Stimulated activated naive CD8-positive, alpha-beta T cell treated with anti-CD3 and anti-CD28 coated beads, Interleukin-15, amount 100 ng/mL, for 72 hours (primary cell): ENCODE data around the gene PNMA6F.

Experiments
- ATAC-seq: fragments of 150-1000 bp; cut with Tn5 transposase; 2 replicates; pipeline ENCODE4 v1.10.0; 2021; ENCODE audit warnings: mild to moderate bottlenecking, moderate library complexity
- DNase-seq, 2 donors: peaks; one replicate each; pipeline ENCODE4 v3.0.0; 2021 to 2022
- H3K27ac Mint-ChIP-seq, 2 donors: one replicate each; pipeline ENCODE4 v1.8.0; 2022; ENCODE audit warnings: mild to moderate bottlenecking in 2 of 2, mixed read lengths in 2 of 2, moderate library complexity in 2 of 2
- H3K27me3 Mint-ChIP-seq: one replicate; pipeline ENCODE4 v1.8.0; 2022; ENCODE audit warnings: mixed read lengths
- H3K4me1 Mint-ChIP-seq: one replicate; pipeline ENCODE4 v1.8.0; 2022; ENCODE audit warnings: mild to moderate bottlenecking, mixed read lengths
- H3K4me3 Mint-ChIP-seq, 2 donors: one replicate each; pipeline ENCODE4 v1.8.0; 2022; ENCODE audit warnings: mild to moderate bottlenecking in 2 of 2, mixed read lengths in 2 of 2, moderate library complexity in 1 of 2
- H3K9me3 Mint-ChIP-seq, 2 donors: one replicate each; pipeline ENCODE4 v1.8.0; 2022; ENCODE audit warnings: mixed read lengths in 2 of 2

The PNMA6F gene

DNA sequence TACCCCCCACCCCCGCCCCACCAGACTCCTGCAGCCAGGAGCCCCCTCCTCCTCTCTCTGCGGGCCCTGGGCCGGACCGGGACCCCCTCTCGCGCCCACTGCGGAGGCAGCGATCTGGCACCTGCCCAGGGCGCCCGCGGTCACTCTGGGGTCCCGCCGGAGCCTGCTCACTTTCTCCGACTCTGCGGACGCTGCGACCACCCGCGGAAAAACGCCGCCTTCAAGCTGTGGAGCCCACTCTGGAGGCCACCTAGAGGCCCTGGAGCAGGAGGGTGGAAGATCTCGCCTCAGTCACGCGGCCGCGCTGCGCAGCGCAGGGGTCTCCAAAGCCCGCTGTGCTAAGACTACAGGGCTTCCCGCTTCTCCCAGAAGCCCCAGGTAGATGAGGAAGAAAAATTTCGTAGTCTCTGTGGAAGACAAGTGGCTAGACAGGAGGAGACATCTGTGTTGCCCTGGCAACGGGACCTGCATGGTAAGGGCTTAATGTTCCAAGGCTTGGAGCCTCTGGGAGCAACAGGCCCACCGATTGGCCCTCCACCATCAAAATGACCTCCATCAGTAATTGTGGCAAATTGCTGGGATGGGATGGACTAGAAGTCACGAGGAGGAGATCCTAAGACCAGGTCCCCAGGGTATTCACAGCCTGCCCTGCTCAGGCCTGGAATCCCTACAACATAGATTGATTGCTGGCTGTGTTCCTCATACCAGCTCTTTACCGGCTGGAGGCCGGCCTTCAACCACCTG is at the start of gene PNMA6F:
TSS of gene PNMA6F (minus strand) at position 387 of the 744 bp plus-strand sequence. CDS start 1,093 bp downstream, outside the sequence.
- DNase-seq (no peak), ATAC-seq (no peak)
- H3K27ac Mint-ChIP-seq, result no peak within 1 kb of the TSS
- no peaks in the 10 kb centered on the region for H3K27me3 Mint-ChIP-seq
- no peak within 1 kb of the TSS for H3K4me3 Mint-ChIP-seq
- peaks cover 6% of the 10 kb centered on the region for H3K4me1 Mint-ChIP-seq
- H3K9me3 Mint-ChIP-seq, result no peaks in the 10 kb centered on the region

DNA sequence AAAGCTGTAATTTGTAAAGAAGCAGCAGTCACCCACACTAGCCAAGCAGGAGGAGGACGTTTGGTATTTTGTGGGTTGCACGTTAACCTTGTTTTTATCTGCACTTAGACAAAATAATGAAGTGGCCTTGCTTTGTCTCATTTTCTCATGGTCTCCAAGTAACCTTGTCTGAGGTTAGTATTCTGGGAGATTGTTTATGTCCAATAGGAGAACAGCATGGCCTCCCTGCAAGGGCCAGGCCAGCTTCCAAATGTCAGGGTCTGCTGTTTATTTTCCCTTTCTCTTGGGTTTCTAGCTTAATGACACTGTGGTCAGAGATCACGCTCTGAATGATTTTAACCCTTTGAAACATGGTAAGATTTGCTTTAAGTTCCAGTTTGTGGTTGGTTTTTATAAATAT is 49.7 kb upstream of the PNMA6F start:
- no peak overlapping the region for H3K27ac Mint-ChIP-seq
- peaks cover 6% of the 10 kb centered on the region for H3K4me1 Mint-ChIP-seq
- no peak overlapping the region for H3K4me3 Mint-ChIP-seq
- no peaks in the 10 kb centered on the region for H3K9me3 Mint-ChIP-seq
- DNase-seq, result no peak
- H3K27me3 Mint-ChIP-seq, result no peaks in the 10 kb centered on the region
- no peak for ATAC-seq

DNA sequence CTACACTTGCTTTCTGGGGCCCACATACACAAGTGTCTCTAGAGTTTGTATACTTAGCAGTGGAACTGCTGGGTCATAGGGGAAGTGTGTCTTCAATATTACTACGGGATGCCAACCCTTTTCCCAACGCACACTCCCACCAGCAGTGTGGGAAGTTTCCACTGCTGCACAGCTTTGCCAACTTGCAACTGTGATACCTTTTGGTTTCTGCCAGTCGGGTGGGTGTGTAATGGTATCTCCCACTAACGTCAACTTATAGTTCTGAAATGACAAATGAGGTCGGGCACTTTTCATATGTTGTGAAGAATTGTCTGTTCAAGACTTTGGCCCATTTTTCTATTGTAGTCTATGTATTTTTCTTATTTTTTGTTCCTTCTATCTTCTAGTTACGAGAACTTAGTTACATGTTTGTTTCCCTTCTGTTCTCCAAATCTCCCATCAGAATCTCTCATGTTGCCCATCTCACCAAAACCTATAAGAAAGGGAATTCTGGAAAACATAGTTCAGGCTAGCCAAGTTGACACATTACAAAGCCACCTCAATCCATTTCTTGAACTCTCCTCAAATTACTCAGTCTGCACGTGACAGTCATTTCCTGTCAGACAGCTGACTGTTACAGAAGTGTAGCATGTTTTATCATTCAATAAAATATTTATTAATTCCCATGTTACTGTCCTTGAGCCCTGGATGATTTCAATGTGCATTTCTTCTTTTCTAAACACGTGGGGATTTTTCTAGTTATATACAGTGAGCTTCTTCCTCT is 48.9 kb upstream of the PNMA6F start:
- no peak overlapping the region for H3K4me3 Mint-ChIP-seq
- no peaks in the 10 kb centered on the region for H3K9me3 Mint-ChIP-seq
- H3K4me1 Mint-ChIP-seq, result peaks cover 6% of the 10 kb centered on the region
- DNase-seq (no peak), ATAC-seq (no peak)
- H3K27ac Mint-ChIP-seq, result peak overlapping the region in 1 of 2 donors; percentile 59
- H3K27me3 Mint-ChIP-seq, result no peaks in the 10 kb centered on the region

DNA sequence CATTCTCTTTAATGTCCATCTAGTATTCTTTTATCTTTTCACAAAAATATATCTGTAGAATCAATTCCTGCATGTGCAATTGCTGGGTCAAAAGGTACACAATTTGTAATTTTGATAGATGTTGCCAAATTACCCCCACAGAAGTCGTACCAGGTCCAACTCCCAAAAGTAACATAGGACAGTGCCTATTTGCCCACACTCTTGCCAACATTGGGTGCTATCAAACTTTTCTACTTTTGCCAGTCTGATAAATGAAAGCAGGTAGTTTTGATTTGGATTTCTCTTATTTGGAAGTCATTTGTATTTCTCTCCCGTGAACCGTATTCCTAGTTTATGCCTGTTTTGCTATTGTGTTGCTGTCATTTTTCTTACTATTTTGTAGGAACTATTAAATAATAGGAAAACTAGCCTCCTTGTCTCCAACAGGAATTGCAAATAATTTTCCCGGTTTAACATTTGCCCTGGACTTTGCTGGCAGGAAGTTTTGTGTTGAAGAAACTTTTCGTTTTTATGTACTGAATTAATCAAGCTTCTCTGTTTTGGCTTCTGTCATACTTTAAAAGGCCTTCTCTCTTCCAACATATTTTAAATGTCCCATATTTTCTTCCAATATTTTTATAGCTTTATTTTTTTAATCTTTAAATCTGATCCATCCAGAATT is 45.4 kb upstream of the PNMA6F start:
- no peak for ATAC-seq
- DNase-seq, result no peak
- Mint-ChIP-seq H3K27ac (no peak overlapping the region), H3K4me3 (no peak overlapping the region), H3K4me1 (peaks cover 6% of the 10 kb centered on the region), H3K9me3 (no peaks in the 10 kb centered on the region), H3K27me3 (no peaks in the 10 kb centered on the region)

DNA sequence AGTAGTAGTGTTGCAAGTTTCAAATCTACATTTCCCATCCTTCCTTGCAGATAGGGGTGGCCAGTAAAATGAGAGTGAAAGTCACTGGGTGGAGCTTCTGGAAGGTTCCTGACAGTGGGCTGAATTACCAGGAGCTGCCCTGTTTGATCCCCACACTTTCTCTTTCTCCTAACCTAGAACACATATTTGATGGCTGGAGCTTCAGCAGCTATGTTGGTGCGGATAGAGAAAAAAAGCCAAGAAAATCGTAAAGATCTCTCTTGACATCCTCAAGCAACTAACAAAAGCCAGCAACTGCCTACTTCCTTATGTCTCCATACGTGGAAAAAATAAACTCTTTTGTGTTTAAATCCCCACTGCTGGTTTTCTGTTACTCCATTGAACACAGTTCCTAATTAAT is 44.6 kb upstream of the PNMA6F start:
- DNase-seq (no peak), ATAC-seq (no peak)
- no peak overlapping the region for H3K27ac Mint-ChIP-seq
- H3K27me3 Mint-ChIP-seq, result no peaks in the 10 kb centered on the region
- no peaks in the 10 kb centered on the region for H3K9me3 Mint-ChIP-seq
- no peak overlapping the region for H3K4me3 Mint-ChIP-seq
- peaks cover 6% of the 10 kb centered on the region for H3K4me1 Mint-ChIP-seq

DNA sequence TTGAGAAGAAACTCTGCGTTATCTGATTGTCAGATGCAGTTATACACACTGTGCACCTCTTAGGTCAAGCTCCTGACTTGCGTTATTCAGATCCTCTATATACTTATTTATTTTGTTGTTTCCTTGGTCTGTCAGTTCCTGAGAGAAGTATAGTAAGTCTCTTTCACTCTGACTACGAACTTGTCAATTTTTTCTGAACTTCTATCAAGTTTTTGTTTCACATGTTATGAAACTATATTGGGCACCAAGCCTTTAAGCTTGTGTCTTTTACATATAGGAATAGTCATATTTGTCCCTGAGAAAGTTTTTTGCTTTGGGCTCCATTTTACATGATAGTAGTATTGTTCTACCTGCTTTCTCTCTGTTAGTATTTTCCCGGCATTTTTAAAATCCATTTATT is 44.1 kb upstream of the PNMA6F start:
- DNase-seq (no peak), ATAC-seq (no peak)
- H3K27me3 Mint-ChIP-seq, result no peaks in the 10 kb centered on the region
- no peak overlapping the region for H3K27ac Mint-ChIP-seq
- H3K4me1 Mint-ChIP-seq, result peaks cover 4% of the 10 kb centered on the region
- H3K9me3 Mint-ChIP-seq, result no peaks in the 10 kb centered on the region
- no peak overlapping the region for H3K4me3 Mint-ChIP-seq

DNA sequence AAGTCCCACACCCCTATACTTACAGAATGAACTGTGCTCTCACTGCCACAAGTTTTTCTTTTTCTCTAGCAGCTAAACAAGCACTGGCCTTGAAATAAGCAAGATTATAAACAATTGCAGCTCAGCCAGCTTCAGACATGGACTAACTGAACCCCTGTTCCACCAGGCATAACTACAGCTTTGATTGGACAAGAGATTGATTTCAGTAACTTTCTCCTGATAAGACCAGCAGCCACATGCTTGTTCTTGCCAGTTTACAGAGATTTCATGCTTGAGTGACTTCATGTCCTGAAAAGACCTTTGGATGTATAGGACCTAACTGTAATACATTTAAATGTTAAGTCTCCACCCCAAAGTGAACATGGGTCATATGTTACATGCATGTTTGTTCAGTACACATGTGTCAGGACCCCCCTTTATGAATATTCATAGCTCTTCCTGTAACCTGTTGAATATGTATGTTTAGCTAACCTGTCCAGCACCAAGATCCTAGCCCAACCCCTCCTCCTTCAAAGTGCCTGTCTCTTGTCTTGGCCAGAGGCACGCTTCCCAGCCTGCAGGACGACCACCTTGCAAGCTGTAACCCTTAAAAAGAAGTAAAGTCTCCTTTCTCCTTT is 40.3 kb upstream of the PNMA6F start:
- Mint-ChIP-seq H3K4me3 (no peak overlapping the region), H3K9me3 (peaks cover 5% of the 10 kb centered on the region in 2 donors), H3K4me1 (no peaks in the 10 kb centered on the region), H3K27ac (no peak overlapping the region), H3K27me3 (no peaks in the 10 kb centered on the region)
- no peak for ATAC-seq
- DNase-seq, result no peak

DNA sequence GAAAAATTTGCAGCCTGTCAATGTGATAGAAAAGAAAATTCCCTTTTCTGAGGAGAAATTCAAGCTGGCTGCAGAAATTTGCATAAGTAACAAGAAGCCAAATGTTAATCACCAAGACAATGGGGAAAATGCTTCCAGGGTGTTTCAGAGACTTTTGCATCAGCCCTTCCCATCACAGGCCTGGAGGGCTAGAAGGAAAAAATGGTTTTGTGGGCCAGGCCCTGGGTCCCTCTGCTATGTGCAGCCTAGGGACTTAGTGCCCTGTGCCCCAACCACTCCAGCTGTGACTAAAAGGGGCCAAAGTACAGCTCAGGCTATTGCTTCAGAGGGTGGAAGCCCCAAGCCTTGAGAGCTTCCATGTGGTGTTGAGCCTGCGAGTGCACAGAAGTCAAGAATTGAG is 36.3 kb upstream of the PNMA6F start:
- Mint-ChIP-seq H3K9me3 (peaks cover 5% of the 10 kb centered on the region in 2 donors), H3K4me3 (no peak overlapping the region), H3K4me1 (peaks cover 10% of the 10 kb centered on the region), H3K27ac (no peak overlapping the region), H3K27me3 (no peaks in the 10 kb centered on the region)
- DNase-seq, result no peak
- no peak for ATAC-seq

DNA sequence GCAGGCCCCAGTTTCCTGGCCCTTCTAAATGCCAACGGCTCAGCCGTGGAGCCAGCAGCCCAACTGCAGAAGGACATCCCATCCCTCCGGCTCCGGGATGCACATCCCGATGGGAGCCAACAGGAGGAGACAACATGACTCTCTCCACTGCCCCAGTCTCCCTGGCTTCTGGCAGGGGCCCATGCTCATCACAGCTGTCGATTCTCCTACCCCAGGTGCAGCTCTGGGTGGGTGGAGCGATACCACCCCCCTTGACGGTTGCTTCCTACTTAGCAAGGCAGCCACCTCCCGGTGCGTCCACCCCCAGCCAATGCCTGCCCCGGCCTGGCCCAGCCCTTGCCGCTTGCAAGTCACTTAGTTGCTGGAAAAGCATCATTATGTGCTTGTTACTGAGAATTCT is 31.8 kb upstream of the PNMA6F start:
- H3K4me3 Mint-ChIP-seq, result no peak overlapping the region
- H3K9me3 Mint-ChIP-seq, result peaks cover 5% of the 10 kb centered on the region in 2 donors
- H3K4me1 Mint-ChIP-seq, result peaks cover 32% of the 10 kb centered on the region
- DNase-seq, result no peak
- H3K27me3 Mint-ChIP-seq, result no peaks in the 10 kb centered on the region
- H3K27ac Mint-ChIP-seq, result no peak overlapping the region
- no peak for ATAC-seq

DNA sequence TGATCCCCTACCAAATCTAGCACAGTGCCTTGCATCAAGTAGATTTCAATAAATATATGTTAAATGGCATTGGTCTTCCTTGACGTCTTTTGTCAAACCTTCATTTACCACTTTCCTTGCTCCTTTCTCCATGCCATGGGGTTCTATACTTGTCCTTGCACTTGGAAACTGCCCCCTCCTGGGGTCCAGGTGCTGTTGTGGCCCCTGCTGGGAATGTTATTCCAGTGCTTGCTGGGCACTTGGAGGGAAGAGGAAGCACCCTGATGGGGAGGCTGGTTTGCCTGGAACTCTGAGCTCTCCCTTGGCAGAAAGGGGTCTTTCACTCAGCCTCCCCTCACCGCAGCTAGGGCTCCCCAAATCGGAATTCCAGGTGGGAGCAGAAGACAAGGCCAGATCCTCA is 31.3 kb upstream of the PNMA6F start:
- DNase-seq (no peak), ATAC-seq (no peak)
- Mint-ChIP-seq H3K4me1 (peaks cover 32% of the 10 kb centered on the region), H3K27me3 (no peaks in the 10 kb centered on the region), H3K27ac (no peak overlapping the region), H3K4me3 (no peak overlapping the region), H3K9me3 (peaks cover 5% of the 10 kb centered on the region in 2 donors)

DNA sequence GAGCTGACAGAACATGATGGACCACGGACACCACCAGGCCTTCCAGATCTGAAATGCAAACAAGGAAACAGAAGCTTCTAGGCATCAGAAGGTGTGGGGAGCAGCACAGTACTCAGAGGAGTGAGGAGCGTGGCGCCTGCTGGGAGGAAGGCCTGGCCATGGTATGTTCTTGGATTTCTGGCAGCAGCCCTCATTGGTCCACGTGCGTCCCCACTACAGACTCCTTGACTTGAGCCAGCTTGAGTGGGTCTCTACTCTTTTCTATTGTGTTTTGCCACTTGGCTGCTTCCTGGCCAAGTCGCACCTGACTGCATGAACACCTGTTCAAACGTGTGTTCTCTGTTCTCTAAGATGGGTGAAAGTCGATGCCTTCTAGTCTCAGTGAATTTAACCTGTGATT is 30.4 kb upstream of the PNMA6F start:
- no peak overlapping the region for H3K4me3 Mint-ChIP-seq
- no peak for DNase-seq
- no peaks in the 10 kb centered on the region for H3K27me3 Mint-ChIP-seq
- H3K27ac Mint-ChIP-seq, result peak overlapping the region; percentile 52 to 86
- H3K4me1 Mint-ChIP-seq, result peaks cover 32% of the 10 kb centered on the region
- H3K9me3 Mint-ChIP-seq, result no peaks in the 10 kb centered on the region
- no peak for ATAC-seq

DNA sequence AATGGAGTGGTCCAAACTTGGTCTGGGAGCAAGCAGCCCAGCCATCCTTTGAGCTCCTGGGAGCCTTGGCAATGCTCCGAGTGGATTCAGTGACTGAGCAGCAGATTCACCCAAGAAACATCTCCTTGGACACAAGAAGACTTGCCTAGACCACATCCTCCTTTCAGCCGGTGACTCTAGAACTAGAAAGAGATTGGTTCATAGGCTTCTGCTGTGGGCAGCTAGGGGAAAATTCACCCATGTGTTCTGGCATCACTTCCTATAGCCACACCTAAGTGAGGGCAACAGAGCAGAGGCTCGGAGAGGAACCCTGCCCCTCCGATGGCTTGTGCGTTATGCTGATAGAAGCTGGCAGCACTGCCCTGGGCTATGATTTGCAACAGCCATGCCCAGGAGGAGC is 28.4 kb upstream of the PNMA6F start:
- H3K4me3 Mint-ChIP-seq, result no peak overlapping the region
- no peaks in the 10 kb centered on the region for H3K27me3 Mint-ChIP-seq
- H3K9me3 Mint-ChIP-seq, result no peaks in the 10 kb centered on the region
- DNase-seq, result no peak
- peaks cover 38% of the 10 kb centered on the region for H3K4me1 Mint-ChIP-seq
- H3K27ac Mint-ChIP-seq, result no peak overlapping the region
- peak; percentile 76 for ATAC-seq

DNA sequence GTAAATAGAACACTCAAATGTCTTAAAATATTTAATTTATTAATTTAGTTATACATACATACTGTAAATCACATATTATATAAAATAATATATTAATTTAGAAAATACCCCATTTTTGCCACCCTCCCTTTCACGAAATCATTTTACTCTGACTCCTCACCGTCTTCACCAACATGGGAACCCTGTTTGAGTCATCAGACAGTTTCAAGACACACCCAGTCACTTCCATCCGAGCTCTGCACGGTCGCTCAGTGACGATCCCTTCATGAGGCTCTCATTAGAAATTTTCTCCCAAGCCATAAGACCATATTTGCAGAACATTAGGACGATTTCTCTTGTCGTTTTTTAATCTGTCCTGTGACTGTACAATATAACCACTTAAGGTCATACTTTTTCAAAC is 26.9 kb upstream of the PNMA6F start:
- Mint-ChIP-seq H3K27me3 (no peaks in the 10 kb centered on the region), H3K9me3 (no peaks in the 10 kb centered on the region), H3K27ac (no peak overlapping the region), H3K4me1 (peaks cover 48% of the 10 kb centered on the region), H3K4me3 (no peak overlapping the region)
- DNase-seq, result no peak
- ATAC-seq, result no peak

DNA sequence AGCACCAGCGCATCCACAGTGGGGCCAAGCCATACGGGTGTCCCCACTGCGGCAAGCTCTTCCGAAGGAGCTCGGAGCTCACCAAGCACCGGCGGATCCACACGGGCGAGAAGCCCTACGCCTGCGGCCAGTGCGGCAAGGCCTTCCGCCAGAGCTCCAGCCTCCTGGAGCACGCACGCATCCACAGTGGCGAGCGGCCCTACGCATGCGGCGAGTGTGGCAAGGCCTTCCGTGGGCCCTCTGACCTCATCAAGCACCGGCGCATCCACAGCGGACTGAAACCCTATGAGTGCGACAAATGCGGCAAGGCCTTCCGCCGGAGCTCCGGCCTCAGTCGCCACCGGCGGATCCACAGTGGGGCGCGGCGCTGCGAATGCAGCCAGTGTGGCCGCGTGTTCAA is 26.0 kb upstream of the PNMA6F start:
- ATAC-seq (no peak), DNase-seq (no peak)
- Mint-ChIP-seq H3K27ac (no peak overlapping the region), H3K4me3 (no peak overlapping the region), H3K4me1 (peaks cover 57% of the 10 kb centered on the region), H3K27me3 (no peaks in the 10 kb centered on the region), H3K9me3 (no peaks in the 10 kb centered on the region)

DNA sequence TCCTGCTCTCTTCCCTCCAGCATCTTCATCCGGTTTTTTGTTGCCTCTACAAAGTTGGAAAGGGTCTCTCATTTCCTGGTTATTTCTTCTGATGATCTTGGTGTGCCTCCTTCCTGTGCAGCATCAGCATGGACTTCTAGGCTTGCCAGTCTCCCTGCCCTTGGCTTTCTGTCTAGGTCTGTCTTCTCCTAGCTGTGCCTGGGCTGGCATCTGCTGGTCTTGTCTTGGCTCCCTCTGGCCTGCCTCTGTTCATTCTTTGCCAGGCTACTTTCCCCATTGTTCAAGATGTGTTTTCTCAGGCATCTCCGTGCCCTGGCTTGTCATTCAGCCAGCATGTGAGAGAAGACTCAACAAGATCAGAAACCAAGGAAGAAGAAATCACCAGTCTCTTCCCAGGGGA is 22.1 kb upstream of the PNMA6F start:
- H3K4me1 Mint-ChIP-seq, result peaks cover 74% of the 10 kb centered on the region
- H3K27me3 Mint-ChIP-seq, result no peaks in the 10 kb centered on the region
- H3K4me3 Mint-ChIP-seq, result peak overlapping the region; percentile 73 to 77
- peaks cover 0 to 12% of the 10 kb centered on the region in 2 donors for H3K9me3 Mint-ChIP-seq
- ATAC-seq (no peak), DNase-seq (no peak)
- H3K27ac Mint-ChIP-seq, result peak overlapping the region; percentile 92 to 93
